GM21528 (cell line): ENCODE data around the gene SCYL3.
"Not testable (repeated sequence)": the region's sequence is repeated elsewhere in the genome, so short reads cannot be mapped to it uniquely, and the experiment has no call there.

ENCODE experiments used
- ATAC-seq: cut with Tn5 transposase; IDR thresholded peaks from one replicate; pipeline ENCODE4 v1.9.1; 2021; ENCODE audit warnings: mild to moderate bottlenecking, moderate library complexity; ENCODE audit not compliant: unreplicated experiment, low FRiP score

Gene SCYL3

DNA sequence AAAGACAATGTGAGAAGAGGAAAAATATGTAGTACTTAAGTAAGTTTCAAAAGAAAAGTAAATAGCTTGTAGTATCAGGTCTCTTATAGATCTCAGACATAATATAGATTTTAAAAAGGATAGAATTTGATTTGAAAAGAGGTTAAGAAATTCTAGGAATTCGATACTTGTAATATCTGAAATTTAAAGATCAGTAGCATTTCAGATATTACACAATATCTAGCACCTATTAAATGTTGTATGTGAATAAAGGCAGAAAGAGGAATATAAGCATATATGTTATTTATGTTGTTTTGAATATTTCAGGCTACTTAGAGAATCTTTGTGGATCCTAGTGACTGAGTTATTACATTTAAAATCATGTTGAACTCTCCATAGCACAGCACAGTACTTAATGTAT is 64.0 kb downstream of the SCYL3 start:
- ATAC-seq = no peak

DNA sequence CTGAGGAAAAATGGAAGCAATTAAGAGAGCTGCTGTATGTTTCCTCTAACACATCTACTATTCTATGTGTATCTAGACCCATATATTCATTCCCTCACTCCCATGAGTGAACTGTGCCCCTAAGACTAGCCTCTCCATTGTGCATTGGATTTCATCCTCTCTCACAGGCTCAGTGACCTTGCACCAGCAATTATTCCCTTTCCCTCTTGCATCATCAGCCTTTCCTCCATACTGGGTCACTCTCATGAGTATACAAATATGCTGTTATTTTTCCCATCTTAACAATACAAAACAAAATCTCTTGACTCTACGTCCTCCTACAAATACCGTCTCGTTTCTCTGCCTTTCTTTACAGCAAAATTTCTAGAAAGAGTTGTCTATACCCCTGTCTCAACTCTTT is 69.5 kb downstream of the SCYL3 start:
- no peak for ATAC-seq

DNA sequence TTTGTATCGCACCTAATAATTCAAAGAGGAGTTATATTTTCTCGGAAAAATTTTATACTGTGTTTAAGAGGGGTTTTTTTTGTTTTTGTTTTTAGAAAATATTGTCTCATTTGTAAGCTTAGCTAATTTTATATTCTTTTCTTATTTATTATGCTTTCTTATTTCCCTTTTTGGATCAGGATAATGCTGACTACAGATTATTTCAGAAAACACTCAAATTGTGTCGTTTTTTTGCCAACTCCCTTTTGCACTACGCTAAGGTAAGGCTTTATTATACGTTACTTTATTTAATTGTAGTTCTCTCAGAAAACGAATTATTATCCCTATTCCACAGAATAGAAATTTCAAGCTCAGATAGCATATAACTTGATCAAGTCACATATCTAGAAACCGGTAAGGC is 72.2 kb downstream of the SCYL3 start:
- ATAC-seq = no peak

DNA sequence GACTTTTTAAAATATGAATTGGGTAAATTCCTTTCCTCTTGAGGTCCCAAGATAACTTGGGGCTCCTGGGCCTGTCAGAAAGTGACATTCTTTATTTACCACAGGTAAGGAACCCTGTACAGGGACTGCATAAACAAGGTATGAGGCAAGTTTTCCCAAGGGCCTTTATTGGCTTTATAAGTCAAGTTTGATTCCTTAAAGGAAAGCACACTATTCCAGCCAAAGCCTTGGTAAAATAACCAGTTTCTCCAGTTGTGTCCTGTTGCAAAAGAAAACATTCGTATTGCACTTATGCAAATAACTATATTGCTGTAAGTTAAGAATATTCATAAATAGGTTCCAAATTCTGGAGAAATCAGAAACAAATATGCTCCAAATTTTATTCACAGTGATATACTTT is 77.1 kb downstream of the SCYL3 start:
- no peak for ATAC-seq

DNA sequence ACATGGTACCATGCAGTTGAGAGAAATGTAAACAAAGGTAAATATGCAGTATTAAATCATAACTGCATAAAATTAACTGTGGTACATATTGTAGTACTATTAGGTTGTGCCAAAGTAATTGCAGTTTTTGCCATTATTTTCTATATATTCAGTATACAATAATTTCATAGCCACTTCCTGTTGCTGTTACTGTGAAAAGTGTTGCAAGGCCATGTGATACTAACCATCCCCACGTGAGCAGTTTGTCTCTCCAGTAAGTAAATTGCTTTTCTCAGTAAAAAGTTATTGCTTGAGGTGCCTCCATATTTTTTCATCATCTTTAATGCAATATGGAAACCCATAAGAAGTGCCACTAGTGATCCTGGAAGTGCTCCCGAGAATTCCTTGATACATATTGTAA is 79.4 kb downstream of the SCYL3 start:
- ATAC-seq = no peak

DNA sequence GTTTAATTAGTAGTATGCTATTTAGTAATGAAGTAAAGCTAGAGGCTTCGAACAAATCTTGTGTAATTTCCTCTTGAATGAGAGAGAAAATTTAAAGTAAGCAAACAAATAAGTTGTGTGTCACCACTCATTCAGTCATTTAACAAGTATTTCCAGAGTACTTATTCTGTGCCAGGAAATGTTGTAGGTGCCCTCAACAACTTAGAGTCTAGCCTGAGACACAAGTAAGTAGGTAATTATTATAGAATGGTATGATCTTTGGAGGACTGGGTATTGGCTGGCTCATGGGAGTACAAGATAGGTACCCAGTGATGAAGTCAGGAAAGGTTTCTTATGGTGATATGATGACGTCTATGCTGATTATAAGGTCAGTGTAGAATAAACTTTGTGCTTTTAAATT is 81.6 kb downstream of the SCYL3 start:
- ATAC-seq = no peak

DNA sequence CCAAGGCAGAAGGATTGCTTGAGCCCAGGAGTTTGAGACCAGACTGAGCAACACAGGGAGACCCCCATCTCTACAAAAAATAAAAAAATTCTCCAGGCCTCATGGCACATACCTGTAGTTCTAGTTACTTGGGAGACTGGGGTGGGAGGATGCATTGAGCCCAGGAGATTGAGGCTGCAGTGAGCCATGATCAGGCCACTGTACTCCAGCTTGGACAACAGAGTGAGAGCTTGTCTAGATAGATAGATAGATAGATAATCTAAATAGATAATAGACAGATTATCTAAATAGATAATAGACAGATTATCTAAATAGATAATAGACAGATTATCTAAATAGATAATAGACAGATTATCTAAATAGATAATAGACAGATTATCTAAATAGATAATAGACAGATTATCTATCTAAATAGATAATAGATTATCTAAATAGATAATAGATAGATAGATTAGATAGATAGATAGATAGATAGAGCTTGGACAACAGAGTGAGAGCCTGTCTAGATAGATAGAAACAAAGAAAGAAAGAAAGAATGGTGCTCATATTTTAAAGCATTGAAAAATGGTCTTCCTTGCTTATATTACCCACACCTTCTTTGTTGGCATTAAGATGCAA is 82.2 kb downstream of the SCYL3 start:
- ATAC-seq = not testable (repeated sequence)

DNA sequence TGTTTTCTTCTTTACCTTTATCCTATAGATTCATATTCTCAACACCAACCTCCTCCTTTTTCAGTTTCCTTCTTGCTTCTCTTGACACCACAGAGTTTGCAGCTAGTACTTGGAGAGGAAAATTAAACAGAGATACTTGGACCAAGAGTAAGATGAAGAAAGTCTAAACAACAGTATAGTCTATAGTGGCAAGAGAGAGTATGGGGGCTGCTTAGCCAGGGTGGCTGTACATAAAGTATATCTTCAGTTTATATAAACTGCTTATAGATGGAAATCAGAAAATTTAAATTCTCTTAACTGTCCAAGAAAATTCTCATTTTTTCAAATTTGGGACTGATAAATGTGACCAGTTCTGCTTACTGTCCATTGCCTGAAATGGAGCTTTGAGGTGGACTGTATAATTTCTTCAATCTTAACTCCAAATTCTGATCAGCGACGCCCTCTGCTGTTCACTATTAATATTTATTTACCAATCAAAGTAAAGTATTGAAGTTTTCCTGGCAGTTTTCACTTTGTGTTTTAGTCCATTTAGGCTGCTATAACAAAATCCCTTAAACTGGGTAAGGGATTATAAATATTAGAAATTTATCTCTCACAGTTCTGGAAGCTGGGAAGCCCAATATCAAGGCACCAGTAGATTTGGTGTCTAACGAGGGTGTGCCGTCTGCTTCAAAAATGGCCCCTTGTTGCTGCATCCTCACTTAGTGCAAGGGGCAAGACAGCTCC is 84.2 kb downstream of the SCYL3 start:
- peak; percentile 58 for ATAC-seq

DNA sequence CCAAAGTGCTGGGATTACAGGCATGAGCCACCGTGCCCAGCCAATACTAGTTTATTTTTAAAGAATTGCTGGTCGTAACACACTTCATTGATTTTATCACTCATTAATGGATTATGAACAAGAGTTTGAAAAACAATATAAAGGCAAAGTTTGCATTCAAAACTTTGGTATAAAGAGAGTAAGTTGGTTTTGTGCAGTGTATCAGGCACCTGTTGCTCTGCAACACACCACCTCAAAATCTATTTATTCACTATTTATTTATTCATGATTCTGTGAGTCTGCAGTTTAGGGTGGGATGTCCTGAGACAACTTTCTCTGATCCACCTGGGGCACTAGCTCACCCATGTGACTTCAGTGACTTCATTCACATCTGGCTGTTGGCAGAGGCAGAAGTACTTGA is 88.8 kb downstream of the SCYL3 start:
- no peak for ATAC-seq

DNA sequence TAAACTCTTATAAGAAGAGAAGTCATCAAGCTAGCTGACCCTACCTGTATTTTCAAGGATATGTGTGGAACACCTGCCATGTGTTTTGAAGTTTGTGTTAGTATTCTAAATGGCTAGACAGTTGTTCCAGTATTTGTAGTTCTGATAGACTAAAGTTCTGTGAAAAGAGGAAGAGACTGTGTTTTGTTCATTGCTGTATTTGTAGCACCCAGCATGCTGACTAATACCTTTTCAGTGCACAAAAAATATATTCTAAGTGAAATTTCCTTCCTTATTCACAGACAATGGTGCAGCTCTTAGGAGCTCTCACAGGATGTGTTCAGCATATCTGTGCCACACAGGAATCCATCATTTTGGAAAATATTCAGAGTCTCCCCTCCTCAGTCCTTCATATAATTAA is 90.8 kb downstream of the SCYL3 start:
- ATAC-seq = no peak
